Glomerular endothelial cell (primary cell): ENCODE measurements around the gene LRCH1. TPM values are rescaled to one million over a fixed set of nuclear protein-coding genes. Genes with fewer than 3 reads are reported as not detected.

Experiments used
- DNase-seq: peaks from one replicate; pipeline ENCODE4 v3.0.0-alpha.2; 2011; ENCODE audit warnings: low read depth, low spot score; ENCODE audit errors: extremely low read depth
- total RNA-seq: library from RNA; depleted of rRNA; stranded (reverse); fragments of >200 nt; gene quantifications from 2 replicates; pipeline ENCODE4 v1.2.3, GENCODE V29; 2015

LRCH1 gene
- total RNA-seq, 1 donor from 2014 or later: 36.8 TPM

DNA sequence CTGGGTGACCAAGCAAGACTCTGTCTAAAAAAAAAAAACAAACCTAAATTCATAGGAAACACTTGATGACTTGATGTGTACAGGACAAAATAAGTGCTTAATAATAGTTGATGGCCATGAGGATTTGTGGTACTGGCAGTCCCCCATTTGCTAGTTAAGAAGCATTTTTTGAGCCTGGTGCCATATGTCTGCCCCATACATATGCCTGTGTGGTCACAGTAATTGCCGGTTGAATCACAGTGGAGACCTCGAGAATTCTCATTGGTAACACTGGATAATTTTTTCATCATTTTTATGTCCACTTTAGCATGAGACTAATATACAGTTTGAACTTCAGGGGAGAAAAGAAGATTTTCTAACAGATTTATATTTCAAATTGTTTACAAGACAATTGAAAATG, 79.2 kb downstream of the LRCH1 start:
- DNase-seq: no peak

- DNase-seq: no peak
Measured at GRCh38 chr13:46633416-46633815, 80.4 kb downstream of the LRCH1 start.

GRCh38 chr13:46636451-46636850, 83.5 kb downstream of the LRCH1 start:
- no peak for DNase-seq

GRCh38 chr13:46637213-46637612, 84.2 kb downstream of the LRCH1 start:
- DNase-seq: no peak

DNA sequence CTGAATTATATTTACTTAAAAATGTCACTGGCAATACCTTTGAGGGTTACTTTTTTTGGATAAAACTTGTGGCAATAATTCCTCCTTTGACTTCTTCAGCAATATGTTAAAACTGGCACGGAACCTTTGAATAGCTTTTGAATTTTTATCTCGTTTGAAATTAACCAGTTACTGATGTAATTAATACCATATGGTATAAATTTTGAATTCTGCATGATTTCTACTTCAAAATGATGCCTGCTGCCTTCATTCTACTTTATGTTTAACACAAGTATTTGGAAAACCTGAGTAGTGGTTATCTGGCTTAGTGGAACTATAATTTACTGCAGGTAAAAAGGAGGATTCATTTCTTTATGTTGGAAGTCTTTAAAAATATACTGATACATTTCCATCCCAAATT, 85.3 kb downstream of the LRCH1 start:
- no peak for DNase-seq

GRCh38 chr13:46639033-46639981, 86.3 kb downstream of the LRCH1 start:
- no peak for DNase-seq

DNA sequence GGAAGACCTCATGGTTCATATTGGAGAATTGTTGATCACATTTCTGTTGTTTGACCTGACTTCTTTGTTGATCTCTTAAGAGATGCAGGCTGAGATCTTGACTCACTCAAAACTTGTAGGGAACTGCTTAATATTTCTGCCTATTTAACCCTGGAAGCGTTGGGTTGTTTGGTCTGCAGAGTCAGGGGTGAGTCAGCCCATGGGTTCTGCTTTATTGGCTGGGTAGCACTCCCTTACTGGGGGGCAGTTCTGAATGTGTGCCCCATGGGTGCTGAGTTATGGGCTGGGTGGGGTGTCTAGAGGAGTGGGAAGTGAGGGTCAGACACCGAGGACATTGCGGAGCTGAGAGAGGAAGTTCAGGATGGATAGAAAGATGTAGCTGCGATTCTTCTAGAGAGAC, 87.9 kb downstream of the LRCH1 start:
- no peak for DNase-seq

DNA sequence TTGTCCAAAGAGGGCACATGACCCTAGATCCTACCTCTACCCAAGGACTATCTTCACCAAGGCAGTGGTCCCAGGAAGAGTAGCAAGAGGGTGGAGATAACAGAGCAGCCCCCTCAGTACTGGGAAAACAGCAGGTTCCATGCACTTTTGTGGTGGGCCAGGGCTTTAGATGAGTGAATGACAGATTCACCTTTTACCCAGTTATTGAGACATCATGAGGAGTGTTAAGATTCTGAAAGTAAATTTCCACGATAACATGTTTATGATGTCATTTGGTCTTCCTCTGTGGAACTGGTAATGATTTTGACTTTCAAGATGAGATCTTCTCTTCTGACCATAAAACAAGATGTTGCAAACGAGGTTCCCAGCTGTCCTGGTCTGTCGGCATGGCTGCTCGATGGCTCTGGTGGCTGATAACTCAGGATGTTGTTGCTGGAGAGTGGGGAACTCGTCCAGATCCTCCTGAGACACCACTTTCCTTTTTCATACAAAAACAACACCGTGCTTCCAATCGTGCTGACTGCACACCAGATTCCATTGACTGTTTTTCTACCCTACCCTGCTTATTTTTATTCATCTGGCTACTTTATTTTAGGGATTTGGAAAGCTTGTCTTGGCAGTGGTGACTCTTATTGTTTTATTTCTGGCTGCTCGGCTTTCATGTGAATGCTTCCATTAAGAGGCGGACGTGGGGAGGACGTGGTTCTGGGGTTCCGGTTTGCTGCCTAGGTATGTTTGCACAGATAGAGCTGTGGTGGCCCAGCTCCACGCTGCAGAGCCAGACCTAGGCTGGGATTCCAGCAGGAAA, 88.5 kb downstream of the LRCH1 start:
- no peak for DNase-seq

DNA sequence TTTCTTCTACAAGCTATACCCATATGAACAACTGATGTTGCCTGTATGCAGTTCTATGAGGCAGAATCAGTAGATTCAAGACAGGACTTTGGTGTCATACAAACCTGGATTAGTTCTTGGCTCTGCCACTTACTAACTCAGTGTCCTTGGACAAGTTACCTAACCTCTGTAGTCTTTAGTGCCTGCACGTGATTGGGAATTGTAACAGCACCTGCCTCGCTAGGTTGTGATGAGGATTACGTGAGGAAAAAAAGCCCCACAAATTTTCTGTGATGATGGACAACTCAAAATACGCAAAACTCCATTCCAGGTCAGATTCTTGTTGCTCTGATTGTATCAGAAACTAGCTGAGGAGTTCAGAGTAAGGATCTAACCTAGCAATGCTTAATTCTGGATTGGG, 89.3 kb downstream of the LRCH1 start:
- DNase-seq: no peak

DNA sequence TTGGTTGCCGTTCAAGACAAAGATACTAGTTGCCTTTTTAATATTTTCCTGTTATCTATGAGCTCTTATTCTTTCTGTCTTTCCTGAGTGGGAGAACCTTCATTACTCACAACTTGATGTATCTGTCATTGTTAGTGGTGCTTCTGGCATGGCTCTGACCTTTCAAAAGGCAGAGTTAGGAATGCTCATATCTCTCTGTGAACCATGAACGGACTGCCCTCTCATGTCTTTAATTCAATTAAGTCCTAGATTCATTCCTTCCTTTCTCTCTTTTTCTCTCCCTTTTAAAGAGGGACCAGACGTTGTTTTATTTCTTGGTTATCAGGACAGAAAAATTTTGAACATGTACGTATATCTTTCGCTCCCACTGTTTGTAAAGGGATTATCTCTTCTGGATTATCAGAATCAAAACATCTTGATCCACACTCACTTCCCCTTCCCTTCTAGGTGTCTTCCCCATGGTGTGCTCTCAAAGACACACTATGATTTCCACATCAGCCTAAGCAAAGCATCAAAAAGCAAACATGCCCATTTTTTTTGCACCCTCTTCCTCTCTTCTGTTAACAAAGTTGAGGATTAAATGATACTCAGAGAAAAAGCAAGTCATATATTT, 90.3 kb downstream of the LRCH1 start:
- DNase-seq: no peak

DNA sequence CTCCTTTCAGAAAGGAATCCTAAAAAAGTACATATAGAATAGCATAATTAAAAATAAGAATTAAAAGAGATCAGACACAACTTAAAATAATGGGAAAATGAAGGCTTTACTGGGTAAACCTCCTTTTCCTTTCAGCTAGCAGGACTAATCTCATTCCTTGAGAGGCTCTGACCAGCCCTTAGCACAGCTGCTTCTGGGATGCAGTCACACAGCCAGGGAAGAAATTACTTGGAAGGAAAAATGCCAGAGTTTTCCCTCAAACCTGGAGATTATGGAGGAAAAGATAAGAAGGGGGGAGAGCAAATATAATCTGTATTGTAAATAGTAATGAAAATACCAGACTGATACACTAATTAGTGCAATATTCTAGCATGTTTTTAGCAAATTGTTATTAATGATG, 91.8 kb downstream of the LRCH1 start:
- DNase-seq: no peak

GRCh38 chr13:46647512-46648065, 94.6 kb downstream of the LRCH1 start:
- no peak for DNase-seq

GRCh38 chr13:46648166-46648607, 95.2 kb downstream of the LRCH1 start:
- DNase-seq: no peak

- no peak for DNase-seq
Measured at GRCh38 chr13:46649816-46650215, 96.8 kb downstream of the LRCH1 start.

DNA sequence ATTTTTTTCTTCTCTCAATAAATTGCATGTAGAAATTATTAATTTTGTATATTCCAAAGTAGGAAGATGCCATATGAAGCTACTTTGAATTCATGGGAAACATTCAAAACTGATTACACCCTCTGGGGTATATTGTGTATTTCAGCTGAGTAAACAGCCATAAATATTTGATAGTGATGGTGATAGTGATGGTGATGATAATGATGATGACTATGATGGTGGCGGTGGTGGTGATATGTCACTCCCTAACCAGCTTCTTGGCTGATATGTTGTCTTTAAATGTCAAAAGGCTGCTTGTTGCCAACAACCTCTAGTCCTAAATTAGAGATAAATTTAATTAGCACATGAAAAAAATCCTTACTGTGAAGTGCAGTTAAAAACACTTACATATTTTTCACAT, 102.0 kb downstream of the LRCH1 start:
- no peak for DNase-seq

DNA sequence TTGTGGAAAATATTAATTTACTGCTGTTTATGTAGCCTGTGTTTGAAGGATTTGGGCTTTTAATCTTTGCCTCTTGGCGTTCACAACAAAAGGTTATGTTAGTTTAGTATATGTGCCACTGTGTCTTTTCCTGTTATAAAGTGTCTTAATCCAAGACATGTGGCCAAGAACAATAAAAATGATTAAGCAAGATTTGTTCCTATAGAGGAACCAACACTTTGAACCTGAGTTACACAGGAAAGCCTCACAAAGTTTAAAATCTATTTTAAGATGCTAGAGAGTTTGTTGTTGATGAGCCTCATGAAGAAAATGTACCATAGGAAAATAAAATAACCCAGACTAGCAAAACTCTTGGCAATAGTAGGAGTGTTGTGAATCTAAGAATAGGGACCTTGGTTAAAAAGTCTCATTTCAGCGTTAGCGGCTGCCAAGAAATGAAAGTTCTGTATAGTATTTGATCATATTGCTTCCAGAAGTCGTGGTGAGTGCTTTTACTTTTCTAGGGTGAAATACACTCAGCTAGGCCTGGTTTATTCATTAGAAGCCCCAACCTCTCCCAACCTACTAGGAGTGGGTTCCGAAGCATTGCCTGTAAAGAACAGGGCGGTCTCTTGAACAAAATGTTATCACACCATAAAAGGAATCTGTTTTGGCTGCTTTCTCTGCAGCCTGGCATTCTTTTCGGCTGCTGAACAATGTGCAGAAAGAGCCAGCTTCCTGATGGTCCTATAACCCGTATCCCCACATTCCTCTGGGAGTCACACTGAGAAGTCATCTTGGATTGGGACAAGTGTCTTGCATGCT, 102.6 kb downstream of the LRCH1 start:
- no peak for DNase-seq

DNA sequence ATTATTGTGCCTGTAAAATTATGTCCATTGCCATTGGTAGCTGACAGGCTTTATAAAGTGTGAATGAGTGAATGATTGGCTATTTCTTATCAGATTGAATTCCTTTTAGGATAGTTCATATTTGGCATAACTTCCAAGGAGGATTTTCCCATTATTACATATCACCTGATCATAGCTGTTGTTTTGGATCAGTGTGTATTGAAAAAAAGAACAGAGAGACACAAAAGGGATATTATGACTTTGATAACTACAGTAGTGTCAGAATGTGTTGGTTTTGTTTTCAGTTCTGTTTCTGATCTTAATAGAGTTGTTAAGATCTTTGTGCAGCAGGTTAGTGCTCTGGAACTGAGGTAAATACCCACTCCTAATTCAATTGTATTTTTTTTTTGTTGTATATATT, 103.8 kb downstream of the LRCH1 start:
- DNase-seq: no peak

GRCh38 chr13:46659413-46660065, 106.6 kb downstream of the LRCH1 start:
- no peak for DNase-seq

GRCh38 chr13:46660416-46660815, 107.4 kb downstream of the LRCH1 start:
- DNase-seq: no peak

DNA sequence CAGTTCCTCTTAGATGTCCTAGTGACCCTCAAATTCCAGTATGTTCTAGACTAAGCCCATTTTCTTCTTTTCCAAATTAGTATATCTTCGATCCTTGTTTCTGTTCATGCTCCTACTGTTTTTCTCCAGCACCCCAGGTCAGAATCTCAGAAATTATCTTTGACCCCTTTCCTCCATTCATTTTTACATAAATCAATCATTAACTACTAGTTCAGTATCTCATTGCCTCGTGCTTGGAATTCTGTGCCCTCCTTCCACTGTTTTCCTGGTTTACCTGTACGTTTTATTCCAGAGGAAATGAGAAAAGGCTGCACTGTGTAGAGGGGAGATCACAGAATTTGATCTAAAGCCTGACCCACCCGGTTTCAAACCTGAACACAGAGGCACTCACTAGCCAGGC, 107.9 kb downstream of the LRCH1 start:
- no peak for DNase-seq
